ENCODE results near the gene NUFIP1.

- TF ChIP-seq POLR2AphosphoS5 (IDR thresholded peaks at IDR 0.05; ENCODE audit: borderline replicate concordance, low read depth, low read length) (no peak), EZH2 (IDR thresholded peaks at IDR 0.05) (no peak)
These were observed 86.5 kb downstream of the NUFIP1 start for GRCh38 chr13:44902738-44903137.

Measured in SK-N-MC (cell line).